ENCODE results near the gene CDADC1. TPM values are rescaled to one million over a fixed set of nuclear protein-coding genes. Genes with fewer than 3 reads are reported as not detected.

Gene CDADC1
- total and polyA plus RNA-seq, 2 donors (not counting 3 experiments of a cell fraction or from before 2014, with no cell fraction given): 2.4 to 9.1 TPM

DNA sequence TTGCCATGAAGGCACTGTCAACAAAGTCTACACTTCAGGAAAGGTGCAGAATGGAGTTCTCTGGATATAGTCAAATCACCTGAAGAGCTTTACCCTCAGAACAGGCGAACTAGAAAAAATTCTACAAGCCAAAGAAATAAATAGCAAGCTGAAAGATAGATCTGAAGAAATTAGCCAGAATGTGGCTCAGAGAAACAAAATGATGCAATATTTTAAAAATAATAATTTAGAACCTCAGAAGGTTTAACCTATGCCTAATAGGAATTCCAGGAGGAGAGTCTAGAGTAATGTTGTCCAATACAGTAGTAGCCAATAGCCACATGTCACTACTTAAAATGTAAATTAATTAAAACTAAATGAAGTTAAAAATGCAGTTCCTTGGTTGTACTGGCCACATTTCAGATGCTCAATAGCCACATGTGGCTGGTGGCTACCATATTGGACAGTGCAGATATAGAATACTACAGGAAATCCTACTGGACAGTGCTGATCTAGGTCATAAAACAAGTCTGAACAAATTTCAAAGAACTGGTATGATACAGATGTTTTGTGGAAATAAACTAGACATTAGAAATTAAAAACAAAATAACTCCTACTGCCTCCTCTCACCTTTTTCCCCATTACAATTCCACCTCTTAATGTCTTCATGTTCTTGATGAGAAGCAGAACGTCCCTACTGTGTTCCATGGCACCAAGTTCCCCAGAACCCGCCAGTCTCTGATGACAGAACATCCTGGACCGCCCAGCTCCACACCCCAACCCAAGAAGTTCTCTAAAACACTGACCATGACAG is 679 bp upstream of the CDADC1 start:
- H3K27ac ChIP-seq (ENCODE audit: insufficient read depth, low read depth, low read length): peak overlapping the region; percentile 53
- no peaks in the 10 kb centered on the region for H4K20me1 ChIP-seq (replicated peaks; ENCODE audit: control insufficient read depth, extremely low read depth, insufficient read depth, low read length)
- H3K9me3 ChIP-seq (replicated peaks; ENCODE audit: control insufficient read depth, insufficient read depth, low read length): no peaks in the 10 kb centered on the region
- peak overlapping the region; percentile 98 for H3K4me2 ChIP-seq (ENCODE audit: insufficient read depth, low read length)
- H3K79me2 ChIP-seq (ENCODE audit: control insufficient read depth, insufficient read depth, low read length): peaks cover 7% of the 10 kb centered on the region
- peak overlapping the region; percentile 92 for H3K9ac ChIP-seq (replicated peaks; ENCODE audit: extremely low read depth, insufficient read depth, low read length)
- POLR2A ChIA-PET: no interaction called here
- DNase-seq (ENCODE audit: low read depth, low spot score): no peak
- CTCF ChIA-PET: interaction anchor here (1.2 to 2.9 kb wide), 7 partner anchors 9 to 148 kb away, joined by 3 to 34 read pairs (median 5); no protein-coding TSS in a partner anchor
- no peaks in the 10 kb centered on the region for H3K36me3 ChIP-seq (ENCODE audit: control insufficient read depth in 2 of 2, extremely low read depth in 1 of 2, insufficient read depth in 2 of 2, low read length in 2 of 2)
- FAIRE-seq: no peak
- BruUV-seq (replicated peaks): TSS peak; percentile 73
- peaks cover 0 to 3% of the 10 kb centered on the region in 2 experiments for H3K27me3 ChIP-seq (ENCODE audit: control insufficient read depth in 2 of 2, insufficient read depth in 2 of 2, low read length in 2 of 2)
- peaks cover 11% of the 10 kb centered on the region for H3K4me1 ChIP-seq (ENCODE audit: control insufficient read depth, extremely low read depth, insufficient read depth, low read length)
- H2AFZ ChIP-seq (ENCODE audit: low read depth, low read length): peak overlapping the region; percentile 90
- intact Hi-C loops (cut with micrococcal nuclease): no loop called here
- dilution Hi-C loops (cut with MboI; ENCODE audit: extremely low pct_ligation_motif_present, low sequenced_read_pairs): no loop called here
- H3K4me3 ChIP-seq (replicated peaks in 1 of 3; ENCODE audit: insufficient read depth in 1 of 3, low read depth in 1 of 3, low read length in 3 of 3): peak overlapping the region; percentile 53 to 95 (median 86)
- TF ChIP-seq JUN (IDR thresholded peaks at IDR 0.05; ENCODE audit: borderline replicate concordance, insufficient read depth, insufficient read length, low read depth) (no peak), MYC (IDR thresholded peaks at IDR 0.05; ENCODE audit: low read depth, low read length) (no peak), POLR2A (IDR thresholded peaks at IDR 0.05; ENCODE audit: low read depth, low read length) (no peak), EZH2 (IDR thresholded peaks at IDR 0.05; ENCODE audit: borderline replicate concordance, low read depth, low read length, severe bottlenecking) (no peak), GATA2 (IDR thresholded peaks at IDR 0.05; ENCODE audit: insufficient read depth, insufficient read length, low read depth, low read length) (no peak), POLR2AphosphoS5 (IDR thresholded peaks at IDR 0.05; ENCODE audit: insufficient read depth, low read depth, low read length) (no peak), FOS (IDR thresholded peaks at IDR 0.05; ENCODE audit: borderline replicate concordance, insufficient read depth, low read length) (no peak)
- TF ChIP-seq, protein P1, sequence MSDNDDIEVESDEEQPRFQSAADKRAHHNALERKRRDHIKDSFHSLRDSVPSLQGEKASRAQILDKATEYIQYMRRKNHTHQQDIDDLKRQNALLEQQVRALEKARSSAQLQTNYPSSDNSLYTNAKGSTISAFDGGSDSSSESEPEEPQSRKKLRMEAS (IDR thresholded peaks at IDR 0.05; ENCODE audit: insufficient read depth, insufficient read length): no peak
- TF ChIP-seq, protein P2, sequence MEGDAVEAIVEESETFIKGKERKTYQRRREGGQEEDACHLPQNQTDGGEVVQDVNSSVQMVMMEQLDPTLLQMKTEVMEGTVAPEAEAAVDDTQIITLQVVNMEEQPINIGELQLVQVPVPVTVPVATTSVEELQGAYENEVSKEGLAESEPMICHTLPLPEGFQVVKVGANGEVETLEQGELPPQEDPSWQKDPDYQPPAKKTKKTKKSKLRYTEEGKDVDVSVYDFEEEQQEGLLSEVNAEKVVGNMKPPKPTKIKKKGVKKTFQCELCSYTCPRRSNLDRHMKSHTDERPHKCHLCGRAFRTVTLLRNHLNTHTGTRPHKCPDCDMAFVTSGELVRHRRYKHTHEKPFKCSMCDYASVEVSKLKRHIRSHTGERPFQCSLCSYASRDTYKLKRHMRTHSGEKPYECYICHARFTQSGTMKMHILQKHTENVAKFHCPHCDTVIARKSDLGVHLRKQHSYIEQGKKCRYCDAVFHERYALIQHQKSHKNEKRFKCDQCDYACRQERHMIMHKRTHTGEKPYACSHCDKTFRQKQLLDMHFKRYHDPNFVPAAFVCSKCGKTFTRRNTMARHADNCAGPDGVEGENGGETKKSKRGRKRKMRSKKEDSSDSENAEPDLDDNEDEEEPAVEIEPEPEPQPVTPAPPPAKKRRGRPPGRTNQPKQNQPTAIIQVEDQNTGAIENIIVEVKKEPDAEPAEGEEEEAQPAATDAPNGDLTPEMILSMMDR (IDR thresholded peaks at IDR 0.05; ENCODE audit: extremely low read depth in 1 of 2, insufficient read depth in 1 of 2, low read depth in 1 of 2, low read length in 2 of 2): no peak
- H3K9me1 ChIP-seq (replicated peaks; ENCODE audit: control insufficient read depth, extremely low read depth, insufficient read depth, low read length): no peaks in the 10 kb centered on the region
